Neural progenitor cell (in vitro differentiated cells): ENCODE data around the gene SHC3. TPM values are rescaled to one million over a fixed set of nuclear protein-coding genes. Genes with fewer than 3 reads are reported as not detected.

ENCODE experiments used
- DNase-seq: peaks from one replicate; pipeline ENCODE4 v3.0.0-alpha.2; 2016; ENCODE audit warnings: low spot score
- H2AFZ ChIP-seq: fragments of 200-600 bp; sonication (generic); replicated peaks from 2 replicates; pipeline ENCODE4 v1.6.1; 2016; ENCODE audit warnings: antibody characterized with exemption
- H3F3A ChIP-seq: fragments of 200-600 bp; sonication (generic); 2 replicates; pipeline ENCODE4 v1.6.1; 2016; ENCODE audit warnings: antibody characterized with exemption, low read depth
- H3K27ac ChIP-seq: fragments of 200-600 bp; sonication (generic); 2 replicates; pipeline ENCODE4 v1.5.1; 2016; ENCODE audit warnings: mild to moderate bottlenecking
- H3K27me3 ChIP-seq: fragments of 200-600 bp; sonication (generic); 2 replicates; pipeline ENCODE4 v1.6.1; 2016; ENCODE audit warnings: mild to moderate bottlenecking, moderate library complexity
- H3K36me3 ChIP-seq: fragments of 200-600 bp; sonication (generic); 2 replicates; pipeline ENCODE4 v1.5.1; 2016
- H3K4me1 ChIP-seq: fragments of 200-600 bp; sonication (generic); 2 replicates; pipeline ENCODE4 v1.6.1; 2016; ENCODE audit warnings: mixed run types
- H3K4me2 ChIP-seq: fragments of 200-600 bp; sonication (generic); 2 replicates; pipeline ENCODE4 v1.6.1; 2016
- H3K4me3 ChIP-seq: fragments of 200-600 bp; sonication (generic); 2 replicates; pipeline ENCODE4 v1.5.1; 2016
- H3K79me2 ChIP-seq: fragments of 200-600 bp; sonication (generic); 2 replicates; pipeline ENCODE4 v1.6.1; 2016; ENCODE audit warnings: low read depth
- H3K9ac ChIP-seq: fragments of 200-600 bp; sonication (generic); 2 replicates; pipeline ENCODE4 v1.6.1; 2016
- H3K9me3 ChIP-seq: fragments of 200-600 bp; sonication (generic); 2 replicates; pipeline ENCODE4 v1.5.1; 2016; ENCODE audit warnings: low read depth
- H4K20me1 ChIP-seq: fragments of 200-600 bp; sonication (generic); 2 replicates; pipeline ENCODE4 v1.6.1; 2016; ENCODE audit warnings: low read depth
- H3K27ac Mint-ChIP-seq: 3 replicates; pipeline ENCODE4 v1.8.0; 2021; ENCODE audit warnings: mixed read lengths
- H3K27me3 Mint-ChIP-seq: 2 replicates; pipeline ENCODE4 v1.8.0; 2022; ENCODE audit warnings: low read depth, mild to moderate bottlenecking, inconsistent platforms, moderate library complexity, mixed read lengths; ENCODE audit not compliant: insufficient read depth
- H3K36me3 Mint-ChIP-seq: 3 replicates; pipeline ENCODE4 v1.8.0; 2021; ENCODE audit warnings: mixed read lengths
- H3K4me1 Mint-ChIP-seq: 3 replicates; pipeline ENCODE4 v1.8.0; 2021; ENCODE audit warnings: mixed read lengths
- H3K4me3 Mint-ChIP-seq: 3 replicates; pipeline ENCODE4 v1.8.0; 2021; ENCODE audit warnings: mild to moderate bottlenecking, moderate library complexity, mixed read lengths
- H3K9me3 Mint-ChIP-seq: 3 replicates; pipeline ENCODE4 v1.8.0; 2020; ENCODE audit warnings: mixed read lengths
- CTCF ChIP-seq: fragments of 200-600 bp; sonication (generic); IDR thresholded peaks from 2 replicates; pipeline ENCODE4 v1.5.1; 2017; ENCODE audit warnings: antibody characterized with exemption, mild to moderate bottlenecking
- EZH2 ChIP-seq: fragments of 200-600 bp; sonication (generic); IDR thresholded peaks from 2 replicates; pipeline ENCODE4 v1.6.1; 2017; ENCODE audit warnings: antibody characterized with exemption, mild to moderate bottlenecking, moderate library complexity
- EZH2phosphoT487 ChIP-seq: fragments of 200-600 bp; sonication (generic); IDR thresholded peaks from 2 replicates; pipeline ENCODE4 v1.6.1; 2017; ENCODE audit warnings: antibody characterized with exemption
- total RNA-seq: library from RNA; depleted of rRNA; stranded (reverse); fragments of >200 nt; gene quantifications from 2 replicates; pipeline ENCODE4 v1.2.3, GENCODE V29; 2015; ENCODE audit warnings: low replicate concordance

The SHC3 gene
- total RNA-seq, 1 donor from 2014 or later = 0.64 TPM

GRCh38 chr9:89046832-89047231, 131.8 kb downstream of the SHC3 start:
- TF ChIP-seq CTCF = no peak
- no peak for TF ChIP-seq EZH2phosphoT487
- no peak for TF ChIP-seq EZH2
- Histone ChIP-seq H3K79me2 (no peaks in the 10 kb centered on the region), H3K4me3 (no peak overlapping the region), H3F3A (no peaks in the 10 kb centered on the region), H3K36me3 (no peaks in the 10 kb centered on the region), H3K27ac (no peak overlapping the region), H3K4me2 (no peak overlapping the region), H2AFZ (no peak overlapping the region), H3K9ac (no peak overlapping the region), H3K4me1 (no peaks in the 10 kb centered on the region), H3K9me3 (no peaks in the 10 kb centered on the region), H3K27me3 (no peaks in the 10 kb centered on the region), H4K20me1 (no peaks in the 10 kb centered on the region)
- Mint-ChIP-seq H3K27ac (no peak overlapping the region), H3K4me3 (no peak overlapping the region), H3K36me3 (peaks cover 38% of the 10 kb centered on the region), H3K4me1 (no peaks in the 10 kb centered on the region), H3K9me3 (no peaks in the 10 kb centered on the region), H3K27me3 (peaks cover 2% of the 10 kb centered on the region)
- DNase-seq = no peak

- Mint-ChIP-seq H3K36me3 (peaks cover 35% of the 10 kb centered on the region), H3K4me1 (no peaks in the 10 kb centered on the region), H3K4me3 (no peak overlapping the region), H3K9me3 (no peaks in the 10 kb centered on the region), H3K27ac (no peak overlapping the region), H3K27me3 (peaks cover 2% of the 10 kb centered on the region)
- Histone ChIP-seq H4K20me1 (no peaks in the 10 kb centered on the region), H3K27me3 (no peaks in the 10 kb centered on the region), H3K27ac (no peak overlapping the region), H3K4me1 (no peaks in the 10 kb centered on the region), H2AFZ (no peak overlapping the region), H3K4me3 (no peak overlapping the region), H3K9me3 (no peaks in the 10 kb centered on the region), H3F3A (no peaks in the 10 kb centered on the region), H3K9ac (no peak overlapping the region), H3K36me3 (no peaks in the 10 kb centered on the region), H3K79me2 (no peaks in the 10 kb centered on the region), H3K4me2 (no peak overlapping the region)
- DNase-seq = no peak
- TF ChIP-seq EZH2 (no peak), EZH2phosphoT487 (no peak), CTCF (no peak)
Observed at GRCh38 chr9:89044881-89045280, 133.7 kb downstream of the SHC3 start.

DNA sequence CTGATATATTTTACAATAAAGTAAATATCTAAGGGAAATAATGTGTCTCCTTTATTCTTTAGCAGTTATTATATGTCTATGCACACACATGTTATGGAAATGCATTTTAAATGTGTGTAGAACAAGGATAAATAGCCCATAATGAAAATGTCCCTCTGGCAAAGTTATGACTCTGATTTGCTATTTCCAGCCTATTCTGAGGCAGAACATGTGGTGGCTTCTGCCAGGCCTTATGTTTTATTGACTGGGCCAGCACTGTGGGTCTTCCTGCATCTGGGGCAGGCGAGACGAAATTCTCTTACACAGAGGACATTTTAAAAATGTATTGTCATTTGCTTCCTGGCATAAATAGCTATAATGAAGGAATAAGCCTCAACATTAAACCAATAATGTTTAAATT, 134.5 kb downstream of the SHC3 start:
- Mint-ChIP-seq H3K4me1 (no peaks in the 10 kb centered on the region), H3K4me3 (no peak overlapping the region), H3K27me3 (peaks cover 2% of the 10 kb centered on the region), H3K36me3 (peaks cover 33% of the 10 kb centered on the region), H3K9me3 (no peaks in the 10 kb centered on the region), H3K27ac (no peak overlapping the region)
- Histone ChIP-seq H3K4me3 (no peak overlapping the region), H3K27me3 (no peaks in the 10 kb centered on the region), H4K20me1 (no peaks in the 10 kb centered on the region), H3K4me1 (no peaks in the 10 kb centered on the region), H3F3A (no peaks in the 10 kb centered on the region), H3K9ac (no peak overlapping the region), H2AFZ (no peak overlapping the region), H3K36me3 (no peaks in the 10 kb centered on the region), H3K9me3 (no peaks in the 10 kb centered on the region), H3K79me2 (no peaks in the 10 kb centered on the region), H3K27ac (no peak overlapping the region), H3K4me2 (no peak overlapping the region)
- TF ChIP-seq EZH2phosphoT487 = no peak
- TF ChIP-seq CTCF = no peak
- DNase-seq = no peak

GRCh38 chr9:89042984-89043383, 135.6 kb downstream of the SHC3 start:
- Histone ChIP-seq H3K27ac (no peak overlapping the region), H3F3A (no peaks in the 10 kb centered on the region), H3K27me3 (no peaks in the 10 kb centered on the region), H3K9me3 (no peaks in the 10 kb centered on the region), H3K9ac (no peak overlapping the region), H3K4me2 (no peak overlapping the region), H3K4me1 (no peaks in the 10 kb centered on the region), H3K79me2 (no peaks in the 10 kb centered on the region), H3K36me3 (no peaks in the 10 kb centered on the region), H3K4me3 (no peak overlapping the region), H4K20me1 (no peaks in the 10 kb centered on the region), H2AFZ (no peak overlapping the region)
- Mint-ChIP-seq H3K27me3 (peaks cover 2% of the 10 kb centered on the region), H3K27ac (no peak overlapping the region), H3K9me3 (no peaks in the 10 kb centered on the region), H3K4me1 (no peaks in the 10 kb centered on the region), H3K36me3 (peaks cover 29% of the 10 kb centered on the region), H3K4me3 (no peak overlapping the region)
- no peak for DNase-seq
- TF ChIP-seq EZH2phosphoT487 = no peak
